GM10847 (cell line): ENCODE data around the gene NAV2.

Experiments
- POLR2A ChIP-seq: IDR thresholded peaks from 2 replicates; pipeline ENCODE4 v1.6.1; 2011; ENCODE audit not compliant: insufficient read length; ENCODE audit errors: extremely low read depth

The NAV2 gene

DNA sequence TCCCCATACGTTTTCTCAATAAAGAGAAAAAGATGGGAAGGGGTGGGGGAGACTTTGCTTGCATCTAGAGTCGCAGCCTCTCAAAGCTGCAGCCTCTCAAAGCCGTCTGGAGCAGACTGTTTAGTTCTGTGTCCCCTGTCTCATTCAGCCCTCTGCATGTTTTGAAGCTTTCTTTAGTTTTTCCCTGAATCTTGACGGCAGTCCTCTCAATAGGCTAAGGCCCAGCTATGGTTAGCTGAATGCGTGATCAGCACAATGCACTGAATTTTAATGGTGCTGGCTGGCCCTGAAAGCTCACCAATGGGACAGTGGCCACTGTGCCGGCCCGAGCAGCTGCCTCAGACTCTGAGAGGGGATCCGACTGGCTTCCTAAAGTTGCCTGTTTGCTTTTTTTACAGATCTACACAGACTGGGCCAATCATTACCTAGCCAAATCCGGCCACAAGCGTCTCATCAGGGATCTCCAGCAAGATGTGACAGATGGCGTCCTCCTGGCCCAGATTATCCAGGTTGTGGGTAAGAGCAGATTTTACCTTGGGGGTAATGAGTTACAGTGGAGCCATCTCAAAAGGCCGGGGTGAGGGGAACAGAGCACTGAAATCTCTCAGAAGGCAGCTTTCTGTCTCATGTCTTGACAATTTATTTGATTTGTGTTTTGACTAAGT lies 119.6 kb downstream of the NAV2 start:
- TF ChIP-seq POLR2A = no peak

DNA sequence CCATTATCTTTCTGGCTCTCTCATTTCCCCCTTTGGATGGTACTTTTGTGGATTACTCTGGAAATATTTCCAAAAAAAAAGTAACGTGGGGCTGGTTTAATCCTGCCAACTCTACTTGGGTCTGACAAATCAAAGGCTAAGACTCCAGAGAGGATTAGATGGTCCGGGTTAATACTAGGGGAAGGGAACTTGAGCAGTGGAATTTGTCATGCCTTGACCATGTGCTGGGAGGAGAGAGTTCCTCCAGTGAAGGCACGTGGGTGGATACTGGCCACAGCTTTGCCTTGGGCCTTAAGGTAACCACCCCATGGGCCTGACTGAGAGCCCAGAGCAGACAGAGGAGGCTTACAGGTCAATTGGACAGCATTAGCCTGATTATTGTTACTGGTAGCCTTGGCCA lies 120.3 kb downstream of the NAV2 start:
- TF ChIP-seq POLR2A = no peak

DNA sequence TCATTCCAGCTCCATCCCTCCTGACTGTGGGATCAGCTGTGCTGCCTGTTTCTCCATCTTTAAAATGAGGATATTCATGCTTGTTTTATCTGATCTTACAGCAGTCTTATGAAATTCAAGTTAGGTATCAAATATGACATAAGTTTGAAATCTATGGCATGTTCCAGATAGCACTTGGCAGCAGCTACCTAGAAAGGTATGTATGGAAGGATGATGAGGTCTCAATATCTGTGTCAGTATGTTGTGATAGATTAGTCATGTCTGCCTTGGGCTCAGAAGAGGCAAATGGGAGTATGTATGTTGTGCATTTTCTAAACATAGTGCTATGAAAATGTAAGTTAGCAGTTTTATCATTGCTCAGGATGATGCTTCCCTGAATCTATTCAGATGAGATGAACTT lies 122.1 kb downstream of the NAV2 start:
- TF ChIP-seq POLR2A = no peak

DNA sequence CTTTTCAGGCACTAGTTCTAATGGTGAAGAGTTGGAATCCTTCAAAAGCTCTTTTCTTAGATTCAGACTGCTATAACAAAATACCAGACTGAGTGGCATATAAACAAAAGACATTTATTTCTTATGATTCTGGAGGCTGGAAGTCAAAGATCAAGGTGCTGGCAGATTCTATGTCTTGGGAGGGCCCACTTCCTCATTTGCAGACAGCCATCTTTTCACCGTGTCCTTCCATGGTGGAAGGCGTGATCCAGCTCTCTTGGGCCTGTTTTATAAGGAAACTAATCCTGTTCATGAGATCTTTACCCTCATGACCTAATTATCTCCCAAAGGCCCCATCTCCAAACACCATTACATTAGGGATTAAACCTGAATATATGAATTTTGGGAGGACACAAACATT lies 124.0 kb downstream of the NAV2 start:
- TF ChIP-seq POLR2A = no peak

DNA sequence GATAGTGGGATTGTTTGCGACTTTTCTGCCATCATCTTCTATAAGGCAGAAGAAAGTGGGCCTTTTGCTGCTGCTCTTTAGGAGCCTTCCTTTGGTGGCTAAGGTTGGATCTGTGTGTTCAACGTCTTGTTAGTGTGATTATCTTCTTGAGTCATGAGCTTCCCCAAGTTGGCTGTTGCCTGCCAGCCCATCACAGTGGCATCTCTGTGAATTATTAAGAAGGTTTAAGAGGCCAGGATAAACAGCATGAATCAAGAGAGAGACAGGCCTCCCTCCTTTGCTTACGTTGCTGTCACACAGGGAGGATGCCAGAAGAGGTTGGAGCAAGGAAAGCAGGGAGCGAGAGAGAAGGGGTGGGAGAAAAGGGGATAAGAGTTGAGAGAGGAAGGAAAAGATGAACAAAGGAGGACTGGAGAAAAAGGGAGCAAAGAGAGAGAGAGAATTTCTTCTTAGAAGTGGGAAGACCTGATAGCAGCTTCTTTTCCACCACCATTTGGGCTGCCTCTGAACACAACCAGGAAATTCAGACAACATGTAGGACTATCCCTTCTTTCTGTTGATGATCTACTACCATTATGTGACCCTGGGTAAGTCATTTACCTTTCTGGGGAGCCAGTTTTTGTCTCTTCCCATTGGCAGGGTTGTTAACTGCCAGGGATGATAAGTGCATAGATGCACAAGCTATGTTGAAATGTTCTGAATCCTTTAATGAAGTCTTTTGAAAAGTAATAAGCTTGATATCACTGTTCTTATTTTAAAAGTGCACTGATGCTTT lies 126.5 kb downstream of the NAV2 start:
- TF ChIP-seq POLR2A = no peak

DNA sequence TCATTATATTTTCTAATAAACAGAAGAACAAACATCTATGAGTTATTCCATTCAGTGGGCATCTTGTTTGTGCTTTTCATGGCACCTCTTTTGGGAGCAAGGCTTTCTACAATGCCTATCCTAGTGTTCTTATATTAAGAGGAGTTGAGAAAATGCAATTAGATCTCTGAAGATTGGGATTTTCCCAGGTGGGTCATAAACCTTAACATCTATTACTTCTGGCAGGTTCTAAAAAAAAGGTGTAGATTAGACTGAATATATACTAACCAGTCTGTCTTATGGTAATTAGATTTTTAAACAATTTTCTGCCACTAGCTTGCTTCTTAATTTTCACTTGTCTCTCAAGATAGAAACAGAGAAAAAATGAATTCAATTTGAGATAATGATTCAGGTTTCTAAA lies 128.3 kb downstream of the NAV2 start:
- TF ChIP-seq POLR2A = no peak

DNA sequence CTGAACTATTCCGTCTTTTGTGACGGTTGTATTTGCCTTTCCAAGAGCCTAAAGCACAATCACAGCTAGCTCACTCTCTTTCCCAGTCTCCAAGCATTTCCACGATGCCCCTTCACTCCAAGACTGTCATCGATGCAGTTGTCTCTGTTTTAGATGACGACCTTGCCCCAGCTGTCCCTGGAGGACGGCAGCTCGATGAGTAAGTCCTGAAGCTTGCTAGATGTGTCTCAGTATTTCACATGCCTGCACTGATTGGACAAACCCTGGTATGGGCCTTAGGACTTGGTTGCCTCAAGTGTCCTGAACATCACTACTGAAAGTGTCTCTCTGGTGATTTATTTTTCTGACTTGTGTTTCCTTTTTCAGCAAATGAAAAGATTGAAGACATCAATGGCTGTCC lies 129.9 kb downstream of the NAV2 start:
- no peak for TF ChIP-seq POLR2A

DNA sequence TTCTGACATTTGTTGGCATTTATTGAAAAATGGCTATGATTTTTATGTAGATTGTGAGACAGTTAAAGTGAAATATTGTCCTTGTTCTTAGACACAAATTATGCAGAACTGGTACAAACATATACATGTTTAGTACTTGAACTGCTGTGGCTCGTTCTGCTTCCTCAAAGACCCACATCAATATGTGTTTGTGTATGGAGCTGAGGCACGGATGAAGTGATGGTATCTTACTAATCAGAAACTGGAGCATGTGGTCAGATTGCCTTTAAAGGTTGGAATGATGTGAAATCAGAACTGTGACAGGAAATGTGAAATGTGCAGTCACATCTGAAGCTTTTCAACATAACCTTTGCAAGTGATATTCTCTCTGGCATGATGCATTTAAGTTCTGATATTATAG lies 130.4 kb downstream of the NAV2 start:
- no peak for TF ChIP-seq POLR2A

DNA sequence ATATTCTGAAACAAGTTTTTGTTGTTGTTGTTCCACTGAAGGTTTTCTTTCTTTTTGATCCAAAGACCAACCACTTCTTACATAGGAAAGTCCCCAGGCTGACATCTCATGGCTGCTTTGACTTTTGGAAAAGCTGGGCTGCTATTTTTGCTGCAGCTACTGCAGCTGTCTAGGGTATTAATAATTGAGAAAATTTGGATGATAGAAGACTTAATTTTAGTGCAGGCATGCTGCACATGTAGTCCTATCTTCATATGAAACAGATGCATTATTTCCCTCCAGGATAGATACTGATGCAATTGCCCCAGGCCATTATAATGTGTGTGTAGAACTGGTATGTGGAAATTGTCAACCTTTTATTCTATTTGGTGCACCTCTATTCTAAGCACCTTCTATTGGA lies 131.4 kb downstream of the NAV2 start:
- TF ChIP-seq POLR2A = no peak

DNA sequence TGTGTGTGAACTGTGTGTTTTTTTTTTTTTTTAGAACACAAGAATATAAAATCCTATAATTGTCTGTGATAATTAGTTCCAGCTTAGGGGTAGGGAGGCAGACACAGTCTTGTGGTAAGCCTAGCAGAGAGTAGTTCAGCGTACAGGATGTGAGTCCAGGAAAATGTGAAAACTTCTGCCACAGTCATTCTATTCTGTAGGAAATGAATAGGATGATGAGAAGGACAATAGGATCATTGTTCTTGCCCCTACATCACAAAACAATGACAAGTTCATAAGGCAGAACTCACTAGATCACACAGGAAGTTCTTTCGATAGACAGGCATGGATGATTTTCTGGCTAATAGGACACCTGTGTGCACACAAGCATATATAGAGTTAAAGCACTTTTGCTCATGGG lies 132.2 kb downstream of the NAV2 start:
- TF ChIP-seq POLR2A = no peak

DNA sequence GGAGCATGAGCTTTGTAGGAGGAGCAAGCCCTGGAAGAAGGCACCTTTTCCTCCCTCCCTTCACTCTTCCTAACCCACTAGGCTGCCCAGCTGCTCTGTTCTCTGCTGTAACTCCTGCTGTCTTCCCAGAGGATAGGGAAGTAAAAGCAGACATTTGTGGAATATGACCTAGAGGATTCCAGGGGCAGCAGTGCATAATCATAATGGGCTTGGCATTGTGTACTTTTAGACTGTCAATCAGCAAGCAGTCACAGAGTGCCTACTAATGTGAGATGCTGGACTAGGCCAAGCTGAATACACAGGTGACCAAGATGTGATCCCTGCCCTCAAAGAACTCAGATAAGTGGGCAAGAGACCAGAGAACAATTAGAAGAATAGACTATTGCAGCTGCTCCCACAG lies 133.0 kb downstream of the NAV2 start:
- TF ChIP-seq POLR2A = no peak

DNA sequence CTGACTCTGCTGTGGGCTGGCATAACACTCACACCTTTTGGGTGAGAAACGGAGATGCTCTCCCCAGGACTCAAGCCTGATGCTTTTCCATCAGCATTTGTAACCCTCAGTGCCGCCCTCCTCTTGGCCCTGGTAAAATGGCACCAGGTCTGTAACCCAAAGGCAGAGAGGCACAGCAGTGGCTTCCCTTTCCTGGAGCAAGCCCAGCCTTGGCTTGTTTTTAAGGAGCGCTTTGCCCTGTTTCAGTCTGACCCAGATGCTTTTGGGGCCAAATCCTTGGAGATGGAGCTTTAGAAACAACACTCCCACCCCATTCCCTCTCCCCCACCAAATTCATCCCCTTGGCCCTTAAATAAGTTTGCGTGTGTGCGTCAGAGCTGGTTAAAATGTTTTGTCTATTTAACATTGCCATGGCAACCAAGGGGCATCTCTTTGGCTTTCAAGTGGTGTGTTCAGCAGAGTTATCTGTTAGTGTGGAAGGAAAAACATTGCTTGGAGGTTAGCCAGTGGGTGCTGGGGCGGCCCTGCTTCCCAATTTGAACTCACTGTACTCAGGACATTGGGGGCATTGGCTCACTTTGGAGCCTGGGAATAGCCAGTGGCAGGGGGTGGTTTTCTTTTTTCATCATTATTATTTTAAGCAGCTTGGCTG lies 134.1 kb downstream of the NAV2 start:
- no peak for TF ChIP-seq POLR2A

DNA sequence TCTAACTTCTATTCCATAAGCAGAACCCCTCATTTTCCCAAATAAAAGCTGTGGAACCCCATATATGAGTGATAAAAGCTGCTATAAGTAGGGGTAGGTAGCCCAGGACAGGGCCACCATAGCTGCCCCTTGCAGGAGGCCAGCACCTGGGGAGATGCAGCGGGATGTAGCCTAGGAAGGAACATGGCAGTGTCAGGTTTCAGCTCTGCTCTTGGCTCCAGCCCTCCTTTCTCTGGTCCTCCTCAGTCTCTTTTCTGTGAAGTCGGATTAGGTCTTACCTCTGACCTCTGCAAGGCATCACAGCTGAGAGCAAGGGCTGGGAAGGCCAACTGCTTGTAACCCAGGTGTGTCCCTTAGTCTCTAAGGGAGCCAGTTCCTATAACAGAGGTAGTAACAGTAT lies 135.6 kb downstream of the NAV2 start:
- no peak for TF ChIP-seq POLR2A

DNA sequence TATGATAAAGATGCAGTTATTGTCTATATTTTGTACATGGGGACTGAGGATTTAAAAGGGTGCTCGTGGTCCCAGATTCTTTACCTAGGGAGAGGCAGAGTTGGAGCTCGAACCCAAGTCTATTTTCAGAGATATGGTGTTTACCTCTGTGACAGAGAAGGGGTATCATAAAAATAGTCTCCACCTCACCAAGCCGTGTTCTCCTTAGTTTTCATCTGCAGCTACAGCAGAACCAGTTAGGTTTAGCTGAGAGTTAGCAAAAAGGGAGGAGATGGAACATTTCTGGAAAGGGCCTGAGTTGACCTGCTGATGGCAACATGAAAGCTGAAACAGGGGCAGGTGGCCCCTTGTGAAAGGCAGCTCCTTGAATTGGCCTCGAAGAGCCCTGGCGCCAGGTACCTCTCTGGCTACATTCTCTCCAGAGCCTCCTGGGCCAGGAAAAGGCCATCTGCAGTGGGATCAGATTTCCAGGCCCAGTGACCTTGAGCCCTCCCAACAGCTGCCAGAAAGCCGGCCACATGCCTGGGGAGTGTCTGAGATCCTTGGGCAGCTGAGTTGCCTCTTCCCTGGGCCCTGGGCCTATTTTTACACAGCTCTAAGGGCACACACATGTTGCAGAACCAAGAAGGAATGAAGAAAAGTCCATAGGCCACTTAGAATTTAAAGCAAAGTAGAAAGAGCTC lies 136.6 kb downstream of the NAV2 start:
- TF ChIP-seq POLR2A = no peak

DNA sequence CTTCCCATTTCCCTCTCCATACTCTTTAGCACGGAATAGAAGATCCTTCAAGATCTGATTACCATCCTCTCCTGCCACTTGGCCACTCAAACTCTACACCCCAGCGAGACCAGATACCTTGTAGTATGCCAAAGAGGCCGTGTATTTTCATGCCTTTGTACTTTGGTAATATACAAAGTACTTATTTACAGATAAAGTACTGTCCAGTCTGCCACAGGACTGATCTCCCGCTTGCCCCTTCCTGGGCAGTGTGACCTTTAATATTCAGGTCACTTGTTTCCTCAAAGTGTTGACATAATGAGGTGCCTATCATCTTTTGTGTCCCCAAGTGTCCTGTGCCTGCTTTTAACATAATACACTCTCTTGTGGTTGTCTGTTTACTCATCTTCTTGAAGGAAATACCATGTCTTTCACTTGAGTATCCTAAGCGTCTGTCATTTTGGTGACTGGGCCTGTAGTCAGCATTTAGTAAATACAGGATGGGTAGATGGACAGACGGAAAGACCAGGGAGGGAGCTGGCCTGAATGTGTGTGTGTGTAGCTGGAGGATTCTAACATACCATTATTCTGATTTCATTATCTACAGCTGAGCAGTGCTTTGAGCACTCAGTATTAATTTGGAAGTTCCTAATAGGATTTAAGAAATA lies 137.4 kb downstream of the NAV2 start:
- TF ChIP-seq POLR2A = no peak

DNA sequence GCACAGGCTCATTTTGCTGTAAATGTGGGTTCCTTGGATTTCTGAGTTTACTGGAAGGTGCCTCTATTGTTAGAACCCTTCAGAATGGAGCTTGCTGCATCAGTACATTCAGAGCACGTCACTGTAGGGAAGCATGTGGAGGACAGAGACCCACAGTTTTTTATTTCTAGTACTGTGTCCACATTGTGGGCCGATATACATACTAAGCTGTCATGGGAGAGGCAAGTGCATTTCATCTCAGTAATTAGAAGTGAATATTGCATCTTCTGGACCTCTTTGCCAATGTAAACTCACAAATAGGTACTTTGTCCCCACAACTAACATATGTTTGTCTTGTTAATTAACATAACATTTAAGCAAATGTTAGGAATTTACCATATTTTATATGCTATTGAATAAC lies 139.7 kb downstream of the NAV2 start:
- TF ChIP-seq POLR2A = no peak

DNA sequence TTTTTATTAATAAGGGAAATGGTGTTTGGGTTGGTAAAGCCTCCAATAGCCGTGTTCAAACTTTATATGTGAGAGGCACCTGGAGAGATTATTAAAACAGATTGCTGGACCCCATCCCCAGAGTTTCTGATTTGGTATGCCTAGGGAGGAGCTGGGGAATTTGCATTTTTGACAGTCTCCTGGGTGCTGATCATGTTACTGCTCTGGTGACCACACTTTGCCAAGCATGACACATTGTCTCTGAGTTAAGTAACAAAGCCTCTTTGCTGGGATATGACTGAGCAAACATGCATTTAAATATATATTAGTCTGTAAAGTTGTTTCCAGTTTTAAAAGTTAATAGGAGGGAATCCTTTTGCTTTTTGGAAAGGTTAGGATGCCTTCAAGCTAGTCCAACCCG lies 140.4 kb downstream of the NAV2 start:
- no peak for TF ChIP-seq POLR2A
